Prostate gland (tissue), 2 donors: Measurements from ENCODE around the gene PCDHGC5.

Experiments used
- CTCF ChIP-seq, 4 experiments: fragments of 200-600 bp in 2 of 4; fragments of 450-650 bp in 2 of 4; sonication (generic) in 2 of 4; IDR thresholded peaks; 1 replicate in 3 of 4; 2 replicates in 1 of 4; pipeline ENCODE4 v1.5.1; 2016 to 2019; ENCODE audit warnings: antibody characterized with exemption in 4 of 4, mild to moderate bottlenecking in 2 of 4, moderate library complexity in 2 of 4
- POLR2AphosphoS5 ChIP-seq: sonication (generic); formaldehyde crosslinking; IDR thresholded peaks from one replicate; pipeline ENCODE4 v1.6.1; 2017; ENCODE audit warnings: antibody characterized with exemption

GRCh38 chr5:141527426-141527825 is 38.5 kb downstream of the PCDHGC5 start:
- no peak for TF ChIP-seq CTCF (IDR thresholded peaks at IDR 0.05)
- no peak for TF ChIP-seq POLR2AphosphoS5
